Left kidney (tissue), 2 donors: ENCODE data around the gene SPRR5. TPM values are rescaled to one million over a fixed set of nuclear protein-coding genes. Genes with fewer than 3 reads are reported as not detected.

Source experiments
- DNase-seq: peaks from one replicate; pipeline ENCODE4 v3.0.0-alpha.2; 2013
- polyA plus RNA-seq: library from polyadenylated mRNA; unstranded; fragments of 120-200 nt; gene quantifications from one replicate; pipeline ENCODE4 v1.2.1, GENCODE V29; 2013; ENCODE audit not compliant: insufficient read length

Gene SPRR5
- polyA plus RNA-seq, 1 donor, result not detected

GRCh38 chr1:152983234-152983633 is 36.2 kb downstream of the SPRR5 start:
- no peak for DNase-seq

- DNase-seq, result no peak
Measured at GRCh38 chr1:152983743-152984142, 36.7 kb downstream of the SPRR5 start, which contains the start of gene SPRR1A. Gene SPRR1A, plus strand, starts transcription at chr1:152984081. Its CDS starts 1,150 bp downstream, at chr1:152985231.

- DNase-seq, result no peak
Measured at GRCh38 chr1:152986578-152986977, 39.6 kb downstream of the SPRR5 start.

GRCh38 chr1:152993186-152993585 is 46.2 kb downstream of the SPRR5 start:
- no peak for DNase-seq

GRCh38 chr1:152995842-152996241 is 48.8 kb downstream of the SPRR5 start:
- DNase-seq, result no peak

GRCh38 chr1:152996633-152997400 is 49.8 kb downstream of the SPRR5 start:
- no peak for DNase-seq

GRCh38 chr1:152997901-152998300 is 50.9 kb downstream of the SPRR5 start:
- no peak for DNase-seq

GRCh38 chr1:152998476-152998875 is 51.5 kb downstream of the SPRR5 start:
- no peak for DNase-seq

Other genes starting within 250 kb of the SPRR5 start
- gene LCE2A, start 248.9 kb upstream of the SPRR5 start, polyA plus RNA-seq, result not detected
- not detected for gene LCE4A, start 239.0 kb upstream of the SPRR5 start, polyA plus RNA-seq
- not detected for gene KPRP, start 189.2 kb upstream of the SPRR5 start, polyA plus RNA-seq
- gene LCE1F, start 172.1 kb upstream of the SPRR5 start, polyA plus RNA-seq, result not detected
- not detected for gene LCE1E, start 160.9 kb upstream of the SPRR5 start, polyA plus RNA-seq
- gene LCE1D, start 150.5 kb upstream of the SPRR5 start, polyA plus RNA-seq, result not detected
- not detected for gene LCE1C, start 140.6 kb upstream of the SPRR5 start, polyA plus RNA-seq
- gene LCE1B, start 135.2 kb upstream of the SPRR5 start, polyA plus RNA-seq, result not detected
- gene LCE1A, start 119.7 kb upstream of the SPRR5 start, polyA plus RNA-seq, result not detected
- gene LCE6A, start 104.3 kb upstream of the SPRR5 start, polyA plus RNA-seq, result not detected
- gene LCE7A, start 87.2 kb upstream of the SPRR5 start, polyA plus RNA-seq, result not detected
- not detected for gene SMCP, start 68.9 kb upstream of the SPRR5 start, polyA plus RNA-seq
- 0.23 TPM for gene IVL, start 38.7 kb upstream of the SPRR5 start, polyA plus RNA-seq
- not detected for gene SPRR4, start 23.4 kb downstream of the SPRR5 start, polyA plus RNA-seq
- gene SPRR1A, start 36.9 kb downstream of the SPRR5 start, polyA plus RNA-seq, result not detected
- gene SPRR3, start 54.5 kb downstream of the SPRR5 start, polyA plus RNA-seq, result not detected
- gene SPRR1B, start 84.0 kb downstream of the SPRR5 start, polyA plus RNA-seq, result not detected
- gene SPRR2D, start 93.9 kb downstream of the SPRR5 start, polyA plus RNA-seq, result not detected
- not detected for gene SPRR2A, start 110.3 kb downstream of the SPRR5 start, polyA plus RNA-seq
- not detected for gene SPRR2B, start 124.4 kb downstream of the SPRR5 start, polyA plus RNA-seq
- gene SPRR2E, start 147.3 kb downstream of the SPRR5 start, polyA plus RNA-seq, result not detected
- not detected for gene SPRR2F, start 166.3 kb downstream of the SPRR5 start, polyA plus RNA-seq
- gene SPRR2G, start 203.7 kb downstream of the SPRR5 start, polyA plus RNA-seq, result not detected